Subcutaneous adipose tissue (tissue), 4 donors: Measurements from ENCODE around the gene EPPIN. TPM values are rescaled to one million over a fixed set of nuclear protein-coding genes. Genes with fewer than 3 reads are reported as not detected.

Experiments
- CTCF ChIP-seq: fragments of 450-650 bp; IDR thresholded peaks from one replicate; pipeline ENCODE4 v1.5.1; 2016; ENCODE audit warnings: low read depth, mild to moderate bottlenecking, control low read depth, antibody characterized with exemption, moderate library complexity
- total RNA-seq, 4 donors: library from RNA; depleted of rRNA; stranded (reverse); fragments of >200 nt; gene quantifications; one replicate each; pipeline ENCODE4 v1.1.0, GENCODE V29; 2016

Gene EPPIN
- total RNA-seq, 4 donors from 2014 or later = not detected

GRCh38 chr20:45552456-45552855 lies 5.3 kb upstream of the EPPIN start:
- no peak for TF ChIP-seq CTCF

GRCh38 chr20:45550765-45551164 lies 3.6 kb upstream of the EPPIN start:
- no peak for TF ChIP-seq CTCF

GRCh38 chr20:45548410-45548809 lies 1.2 kb upstream of the EPPIN start:
- TF ChIP-seq CTCF = no peak

GRCh38 chr20:45545754-45546453 lies 1.3 kb downstream of the EPPIN start:
- no peak for TF ChIP-seq CTCF

- TF ChIP-seq CTCF = no peak
Observed at GRCh38 chr20:45545351-45545750, 1.9 kb downstream of the EPPIN start.

- TF ChIP-seq CTCF = no peak
Observed at GRCh38 chr20:45539382-45539781, 7.8 kb downstream of the EPPIN start, which contains the start of gene WFDC6. Gene WFDC6, minus strand, starts transcription at chr20:45539482. Its CDS starts 75 bp downstream, at chr20:45539407.

- TF ChIP-seq CTCF = no peak
Observed at GRCh38 chr20:45538209-45538799, 8.9 kb downstream of the EPPIN start.
